NT2/D1 (cell line): ENCODE data around the gene RGS3.

Experiments
- DNase-seq: peaks from one replicate; pipeline ENCODE4 v3.0.0-alpha.2; 2011; ENCODE audit warnings: low read depth, low spot score
- H3K27me3 ChIP-seq: 2 replicates; pipeline ENCODE4 v1.6.0; 2011; ENCODE audit warnings: mild to moderate bottlenecking; ENCODE audit not compliant: insufficient read length, insufficient read depth
- H3K36me3 ChIP-seq: 2 replicates; pipeline ENCODE4 v1.6.1; 2011; ENCODE audit warnings: mild to moderate bottlenecking, low read length, mixed read lengths; ENCODE audit not compliant: insufficient read depth, insufficient read length
- H3K4me1 ChIP-seq: 2 replicates; pipeline ENCODE4 v1.5.1; 2011; ENCODE audit not compliant: insufficient read depth, insufficient read length
- H3K4me3 ChIP-seq: 2 replicates; pipeline ENCODE4 v1.5.1; 2011; ENCODE audit warnings: low read depth; ENCODE audit not compliant: insufficient read length
- H3K9ac ChIP-seq: 2 replicates; pipeline ENCODE4 v1.6.0; 2011; ENCODE audit warnings: low read depth; ENCODE audit not compliant: insufficient read length
- H3K9me3 ChIP-seq: 2 replicates; pipeline ENCODE4 v1.5.1; 2011; ENCODE audit warnings: mild to moderate bottlenecking, low read length; ENCODE audit not compliant: insufficient read depth
- SUZ12 ChIP-seq: IDR thresholded peaks from 2 replicates; pipeline ENCODE4 v1.6.1; 2011; ENCODE audit not compliant: insufficient read length, insufficient read depth; ENCODE audit errors: extremely low read depth
- YY1 ChIP-seq: IDR thresholded peaks from 2 replicates; pipeline ENCODE4 v1.6.1; 2011; ENCODE audit not compliant: insufficient read length, insufficient read depth
- ZNF274 ChIP-seq: IDR thresholded peaks from 2 replicates; pipeline ENCODE4 v1.6.1; 2011; ENCODE audit warnings: mild to moderate bottlenecking, low read depth, low read length

RGS3 gene

DNA sequence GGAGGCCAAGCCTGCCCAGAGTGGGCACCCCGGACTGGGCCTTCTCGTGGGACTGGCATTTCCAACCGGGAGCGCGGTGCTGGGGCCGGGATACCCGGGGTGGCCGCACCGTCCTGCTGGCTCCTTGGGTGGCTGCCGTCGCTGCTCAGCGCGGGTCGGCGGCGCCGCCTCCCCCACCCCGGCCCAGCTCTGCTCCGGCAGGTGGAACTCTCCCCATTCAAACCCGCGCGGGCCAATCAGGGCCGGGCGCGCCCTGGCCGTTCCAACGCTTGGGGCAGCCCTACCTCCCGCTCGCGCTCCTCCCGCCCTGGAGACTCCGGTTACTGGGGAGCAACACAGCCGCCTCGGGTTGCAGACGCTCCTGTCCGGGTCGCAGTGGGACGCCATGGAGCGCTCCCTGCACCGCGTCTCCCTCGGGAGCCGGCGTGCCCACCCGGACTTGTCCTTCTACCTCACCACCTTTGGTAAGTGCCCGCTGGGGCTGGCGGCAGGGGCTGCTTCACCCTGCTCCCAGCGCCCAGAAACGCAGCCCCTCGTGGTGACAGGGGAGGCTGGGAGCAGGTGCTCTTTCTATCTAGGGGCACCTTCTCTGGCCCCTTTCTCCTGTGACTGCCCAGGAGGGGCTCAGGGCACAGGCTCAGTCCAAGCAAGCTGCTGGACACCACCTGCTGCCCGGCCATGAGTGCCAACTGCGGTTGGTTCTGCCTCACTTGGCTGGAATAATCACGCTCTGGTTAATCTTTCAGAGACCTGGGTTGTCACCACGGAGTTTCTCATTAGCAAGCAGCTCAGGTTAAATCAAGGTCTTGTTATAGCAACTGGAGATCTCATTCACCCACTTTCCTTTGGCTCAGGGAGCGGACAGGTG lies at the start of gene RGS3:
RGS3 (plus strand) TSS at position 310 of the 868 bp plus-strand sequence; CDS start at position 386, 76 bp downstream.
- DNase-seq, result peak; percentile 48
- TF ChIP-seq YY1 (no peak), ZNF274 (no peak), SUZ12 (no peak)
- H3K9ac ChIP-seq, result peak within 1 kb of the TSS; percentile 73
- H3K36me3 ChIP-seq, result no peaks in the 10 kb centered on the region
- H3K9me3 ChIP-seq, result no peaks in the 10 kb centered on the region
- peaks cover 41% of the 10 kb centered on the region for H3K27me3 ChIP-seq
- H3K4me3 ChIP-seq, result peak within 1 kb of the TSS; percentile 44
- peaks cover 5% of the 10 kb centered on the region for H3K4me1 ChIP-seq

DNA sequence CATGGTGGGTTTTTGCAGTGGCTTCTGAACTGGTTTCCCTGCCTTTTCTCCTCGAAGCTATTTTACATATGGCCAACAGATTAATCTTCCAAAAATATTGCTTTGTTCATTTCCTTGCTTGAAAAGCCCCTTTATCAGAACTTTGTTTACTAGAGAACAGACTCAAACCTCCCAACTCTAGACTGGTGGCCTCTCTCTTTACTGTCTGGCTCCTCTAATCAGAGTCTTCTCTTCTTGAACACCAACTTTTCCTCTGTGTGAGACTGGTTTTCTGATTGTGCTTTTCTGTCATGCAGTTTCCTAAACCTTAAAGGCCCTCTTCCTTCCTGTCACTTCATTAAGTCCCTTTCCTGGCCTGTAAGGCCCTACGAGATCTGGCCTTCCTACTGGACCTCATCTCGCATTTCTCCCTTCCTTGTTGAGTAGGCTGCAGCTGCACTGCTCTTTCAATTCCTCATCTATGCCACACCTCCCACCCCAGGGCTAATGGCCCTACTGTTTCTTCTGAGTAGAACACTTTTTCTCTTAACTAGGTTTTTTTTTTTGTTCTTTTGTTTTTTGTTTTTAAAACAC lies 47.3 kb upstream of the RGS3 start:
- Histone ChIP-seq H3K9me3 (no peaks in the 10 kb centered on the region), H3K4me3 (no peak overlapping the region), H3K27me3 (no peaks in the 10 kb centered on the region), H3K9ac (no peak overlapping the region), H3K36me3 (no peaks in the 10 kb centered on the region), H3K4me1 (no peaks in the 10 kb centered on the region)
- TF ChIP-seq ZNF274 (no peak), YY1 (no peak), SUZ12 (no peak)
- DNase-seq, result no peak

- DNase-seq, result no peak
- Histone ChIP-seq H3K27me3 (no peaks in the 10 kb centered on the region), H3K9me3 (no peaks in the 10 kb centered on the region), H3K36me3 (no peaks in the 10 kb centered on the region), H3K9ac (no peak overlapping the region), H3K4me3 (no peak overlapping the region), H3K4me1 (no peaks in the 10 kb centered on the region)
- no peak for TF ChIP-seq YY1
- no peak for TF ChIP-seq ZNF274
- no peak for TF ChIP-seq SUZ12
Measured at GRCh38 chr9:113417370-113417769, 46.2 kb upstream of the RGS3 start.

GRCh38 chr9:113421726-113422125 lies 41.8 kb upstream of the RGS3 start:
- no peak for DNase-seq
- Histone ChIP-seq H3K4me3 (no peak overlapping the region), H3K9me3 (no peaks in the 10 kb centered on the region), H3K9ac (no peak overlapping the region), H3K4me1 (no peaks in the 10 kb centered on the region), H3K36me3 (no peaks in the 10 kb centered on the region), H3K27me3 (no peaks in the 10 kb centered on the region)
- no peak for TF ChIP-seq SUZ12
- no peak for TF ChIP-seq ZNF274
- TF ChIP-seq YY1, result no peak

- TF ChIP-seq ZNF274 (no peak), YY1 (no peak), SUZ12 (no peak)
- no peak for DNase-seq
- no peak overlapping the region for H3K4me3 ChIP-seq
- no peaks in the 10 kb centered on the region for H3K27me3 ChIP-seq
- H3K9ac ChIP-seq, result no peak overlapping the region
- H3K36me3 ChIP-seq, result no peaks in the 10 kb centered on the region
- no peaks in the 10 kb centered on the region for H3K4me1 ChIP-seq
- no peaks in the 10 kb centered on the region for H3K9me3 ChIP-seq
Measured at GRCh38 chr9:113425072-113425471, 38.5 kb upstream of the RGS3 start.

- DNase-seq, result no peak
- H3K27me3 ChIP-seq, result no peaks in the 10 kb centered on the region
- no peaks in the 10 kb centered on the region for H3K9me3 ChIP-seq
- no peak overlapping the region for H3K9ac ChIP-seq
- H3K4me1 ChIP-seq, result no peaks in the 10 kb centered on the region
- no peak for TF ChIP-seq YY1
- TF ChIP-seq ZNF274, result no peak
- TF ChIP-seq SUZ12, result no peak
- no peak overlapping the region for H3K4me3 ChIP-seq
- H3K36me3 ChIP-seq, result no peaks in the 10 kb centered on the region
Measured at GRCh38 chr9:113426701-113427100, 36.8 kb upstream of the RGS3 start.

- H3K9me3 ChIP-seq, result no peaks in the 10 kb centered on the region
- no peak overlapping the region for H3K4me3 ChIP-seq
- H3K27me3 ChIP-seq, result no peaks in the 10 kb centered on the region
- H3K36me3 ChIP-seq, result no peaks in the 10 kb centered on the region
- TF ChIP-seq YY1, result no peak
- no peak for TF ChIP-seq SUZ12
- TF ChIP-seq ZNF274, result no peak
- H3K9ac ChIP-seq, result no peak overlapping the region
- DNase-seq, result no peak
- H3K4me1 ChIP-seq, result no peaks in the 10 kb centered on the region
Measured at GRCh38 chr9:113427629-113428028, 35.9 kb upstream of the RGS3 start.
